Measurements from ENCODE around the gene NINJ2. TPM values are rescaled to one million over a fixed set of nuclear protein-coding genes. Genes with fewer than 3 reads are reported as not detected.

NINJ2 gene
- polyA plus RNA-seq, 1 of the 3 experiments (the other 2 are of a cell fraction): 0.07 TPM

DNA sequence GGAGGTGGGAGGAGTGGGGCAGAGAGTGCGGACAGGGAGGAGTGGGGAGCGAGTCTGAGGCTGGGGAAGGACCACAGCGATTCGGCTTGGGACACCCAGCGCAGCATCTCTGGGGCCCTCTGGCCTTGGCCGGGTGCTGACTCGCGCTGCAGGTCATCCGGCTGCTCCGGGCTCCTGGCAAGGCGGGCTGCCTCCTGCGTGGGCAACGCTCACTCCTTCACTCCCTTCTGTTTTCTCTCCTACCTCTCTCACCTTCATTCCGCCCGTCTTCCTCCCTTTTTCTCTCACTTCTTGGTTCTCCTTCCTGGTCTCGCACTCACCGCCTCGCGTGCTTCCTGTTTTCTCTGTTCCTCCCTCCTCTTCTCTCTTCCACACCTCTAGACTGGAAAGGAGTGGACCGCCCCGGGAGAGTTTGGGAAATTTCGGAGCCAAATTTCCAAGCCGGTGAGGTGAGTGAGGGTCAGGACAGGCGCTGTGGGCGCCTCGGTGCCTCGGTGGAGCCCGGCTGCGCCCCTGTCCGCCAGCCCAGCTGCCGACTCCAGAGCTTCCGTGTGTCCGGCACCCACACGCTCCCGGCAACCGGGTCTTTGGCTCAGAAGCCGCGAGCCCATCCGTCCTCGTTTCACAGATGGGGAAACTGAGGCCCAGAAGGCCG, 116.9 kb downstream of the NINJ2 start:
- POLR2A ChIA-PET: no interaction called here
- Histone ChIP-seq H3K9me3 (no peaks in the 10 kb centered on the region), H3F3A (replicated peaks; ENCODE audit: insufficient read depth) (no peaks in the 10 kb centered on the region), H3K4me3 (ENCODE audit: low read depth in 2 of 2, low read length in 1 of 2) (peak overlapping the region; percentile 28 to 49), H3K4me2 (peak overlapping the region; percentile 60), H3K4me1 (ENCODE audit: control insufficient read depth in 1 of 2, insufficient read depth in 2 of 2, low read depth in 1 of 2, low read length in 1 of 2) (peaks cover 0 to 20% of the 10 kb centered on the region in 2 experiments; a peak in 1 of 4 replicates), H3K27ac (ENCODE audit: low read depth in 2 of 2, low read length in 1 of 2) (no peak overlapping the region), H4K20me1 (ENCODE audit: insufficient read depth) (no peaks in the 10 kb centered on the region), H3K36me3 (replicated peaks in 1 of 2; ENCODE audit: control insufficient read depth in 1 of 2, insufficient read depth in 2 of 2, low read length in 1 of 2) (no peaks in the 10 kb centered on the region), H3K9me2 (no peaks in the 10 kb centered on the region), H3K79me2 (ENCODE audit: insufficient read depth) (no peaks in the 10 kb centered on the region), H3K9ac (no peak overlapping the region), H2AFZ (ENCODE audit: low read depth) (no peak overlapping the region), H3K27me3 (ENCODE audit: insufficient read depth) (no peaks in the 10 kb centered on the region; the same call in 1 of the 2 replicates)
- CTCF ChIA-PET: interaction anchor here (0.6 to 17.8 kb wide), 36 partner anchors 10 to 1707 kb away, joined by 3 to 560 read pairs (median 5); partner anchors contain the start of genes B4GALNT3 and CCDC77
- TF ChIP-seq PBX3 (IDR thresholded peaks at IDR 0.05): no peak
- TF ChIP-seq ELF1 (IDR thresholded peaks at IDR 0.05): no peak
- no peak for TF ChIP-seq RCOR1 (IDR thresholded peaks at IDR 0.05; ENCODE audit: low read length)
- DNase-seq: no peak
- WGBS (ENCODE audit: low lambda C conversion rate): 61% methylated on average over 19 of the region's 41 CpGs

- H3K36me3 ChIP-seq (replicated peaks in 1 of 2; ENCODE audit: control insufficient read depth in 1 of 2, insufficient read depth in 2 of 2, low read length in 1 of 2): no peaks in the 10 kb centered on the region
- H3K9me2 ChIP-seq: no peaks in the 10 kb centered on the region
- no peak overlapping the region for H3K9ac ChIP-seq
- no peak for DNase-seq
- ChIA-PET CTCF (interaction anchor here (17.8 kb wide), 1 partner anchor 96 kb away, joined by 560 read pairs; the partner anchor contains the start of gene B4GALNT3), POLR2A (no interaction called here)
- H3K4me3 ChIP-seq (ENCODE audit: low read depth in 2 of 2, low read length in 1 of 2): no peak overlapping the region
- no peak overlapping the region for H3K27ac ChIP-seq (ENCODE audit: low read depth in 2 of 2, low read length in 1 of 2)
- no peaks in the 10 kb centered on the region for H4K20me1 ChIP-seq (ENCODE audit: insufficient read depth)
- no peak for TF ChIP-seq REST (IDR thresholded peaks at IDR 0.05; ENCODE audit: low read depth, low read length)
- TF ChIP-seq JUND (IDR thresholded peaks at IDR 0.05): no peak
- TF ChIP-seq FOXM1 (IDR thresholded peaks at IDR 0.05; ENCODE audit: low read depth): no peak
- no peak for TF ChIP-seq SIN3A (IDR thresholded peaks at IDR 0.05; ENCODE audit: borderline replicate concordance, low read depth, low read length)
- no peak for TF ChIP-seq NFIC (IDR thresholded peaks at IDR 0.05; ENCODE audit: borderline replicate concordance)
- TF ChIP-seq MEF2A (IDR thresholded peaks at IDR 0.05; ENCODE audit: borderline replicate concordance, low read depth): no peak
- TF ChIP-seq NRF1 (IDR thresholded peaks at IDR 0.05; ENCODE audit: low read depth, low read length): no peak
- no peak for TF ChIP-seq TEAD4 (IDR thresholded peaks at IDR 0.05; ENCODE audit: borderline replicate concordance, insufficient read depth)
- TF ChIP-seq EP300 (IDR thresholded peaks at IDR 0.05; ENCODE audit: borderline replicate concordance in 1 of 2, low read depth in 1 of 2, low read length in 1 of 2): no peak
- TF ChIP-seq RCOR1 (IDR thresholded peaks at IDR 0.05; ENCODE audit: low read length): no peak
- TF ChIP-seq, protein P1, sequence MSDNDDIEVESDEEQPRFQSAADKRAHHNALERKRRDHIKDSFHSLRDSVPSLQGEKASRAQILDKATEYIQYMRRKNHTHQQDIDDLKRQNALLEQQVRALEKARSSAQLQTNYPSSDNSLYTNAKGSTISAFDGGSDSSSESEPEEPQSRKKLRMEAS (IDR thresholded peaks at IDR 0.05; ENCODE audit: low read depth): no peak
- no peak for TF ChIP-seq RFX5 (IDR thresholded peaks at IDR 0.05; ENCODE audit: low read length)
- TF ChIP-seq FOXJ3 (CRISPR knock-in tag; IDR thresholded peaks at IDR 0.05): no peak
- TF ChIP-seq CHD2 (IDR thresholded peaks at IDR 0.05; ENCODE audit: low read length, partially characterized antibody): no peak
- TF ChIP-seq GATA2 (CRISPR knock-in tag; IDR thresholded peaks at IDR 0.05): no peak
- no peak for TF ChIP-seq FOSL2 (IDR thresholded peaks at IDR 0.05; ENCODE audit: borderline replicate concordance, low read depth)
- TF ChIP-seq USF1 (IDR thresholded peaks at IDR 0.05; ENCODE audit: borderline replicate concordance, low read depth): no peak
- TF ChIP-seq MXI1 (IDR thresholded peaks at IDR 0.05; ENCODE audit: low read depth, low read length): no peak
- no peak for TF ChIP-seq RAD21 (IDR thresholded peaks at IDR 0.05; ENCODE audit: low read length)
- H3K79me2 ChIP-seq (ENCODE audit: insufficient read depth): no peaks in the 10 kb centered on the region
- WGBS (ENCODE audit: low lambda C conversion rate): 73% methylated on average over 6 of the region's 6 CpGs
- H3K4me1 ChIP-seq (ENCODE audit: control insufficient read depth in 1 of 2, insufficient read depth in 2 of 2, low read depth in 1 of 2, low read length in 1 of 2): peaks cover 0 to 23% of the 10 kb centered on the region in 2 experiments; a peak in 1 of 4 replicates
- no peaks in the 10 kb centered on the region for H3F3A ChIP-seq (replicated peaks; ENCODE audit: insufficient read depth)
- no peaks in the 10 kb centered on the region for H3K9me3 ChIP-seq
- no peak overlapping the region for H2AFZ ChIP-seq (ENCODE audit: low read depth)
- H3K27me3 ChIP-seq (ENCODE audit: insufficient read depth): no peaks in the 10 kb centered on the region; the same call in 1 of the 2 replicates
- no peak overlapping the region for H3K4me2 ChIP-seq
Observed at GRCh38 chr12:545835-546234, 117.4 kb downstream of the NINJ2 start.
